GM12878 (cell line): ENCODE results near the gene PTRH2. TPM values are rescaled to one million over a fixed set of nuclear protein-coding genes. Genes with fewer than 3 reads are reported as not detected.
A peak's percentile ranks its signal among the peaks of the same experiment; 100 is the strongest.

Experiments
- ATAC-seq: fragments of 200-7000 bp; cut with Tn5 transposase; 3 replicates; pipeline ENCODE4 v1.9.1; 2020; ENCODE audit warnings: mild to moderate bottlenecking, moderate library complexity
- BruUV-seq: library from RNA; stranded (reverse); fragments of 400-500 nt; replicated peaks from 2 replicates; lab custom pipeline; 2021; lab: Mats Ljungman, UMichigan
- CTCF ChIA-PET: fragments of 300-600 bp; sonication (Branson Sonifier 250); formaldehyde crosslinking; extraction: SDS; loops from one replicate; lab custom pipeline; 2021; ENCODE audit warnings: inconsistent platforms; lab: Yijun Ruan, JAX
- POLR2A ChIA-PET: fragments of 350-600 bp; formaldehyde crosslinking; extraction: SDS; loops from one replicate; lab custom pipeline; 2021; ENCODE audit warnings: inconsistent platforms; lab: Charles Lee
- RAD21 ChIA-PET: fragments of 300-600 bp; sonication (Branson Sonifier 250); formaldehyde crosslinking; loops from one replicate; lab custom pipeline; 2023; ENCODE audit warnings: antibody characterized with exemption; ENCODE audit not compliant: unreplicated experiment; lab: Charles Lee
- SMC1A ChIA-PET: fragments of 300-600 bp; sonication (Branson Sonifier 250); formaldehyde crosslinking; loops from one replicate; lab custom pipeline; 2023; ENCODE audit not compliant: unreplicated experiment, uncharacterized antibody; lab: Charles Lee
- DNase-seq: peaks from one replicate; pipeline ENCODE4 v3.0.0-alpha.2; 2011; ENCODE audit warnings: low read depth, low spot score
- FAIRE-seq: peaks from 3 replicates; lab custom pipeline; 2011; peaks lifted over from hg19 to GRCh38; lab: Jason Lieb, UNC
- H2AFZ ChIP-seq: 2 replicates; pipeline ENCODE4 v1.6.0; 2011; ENCODE audit warnings: low read depth, low read length, control low read depth; ENCODE audit not compliant: control insufficient read depth
- H3K27ac ChIP-seq: 2 replicates; pipeline ENCODE4 v1.5.1; 2011; ENCODE audit warnings: control low read depth; ENCODE audit not compliant: control insufficient read depth, insufficient read depth
- H3K27me3 ChIP-seq, 2 experiments: replicated peaks in 1 of 2; 2 replicates each; pipeline versions ENCODE4 v1.6.0 to v1.6.1; 2011; ENCODE audit warnings: low read length in 1 of 2; ENCODE audit not compliant: control insufficient read depth in 2 of 2, insufficient read depth in 2 of 2
- H3K36me3 ChIP-seq, 2 experiments: 2 replicates each; pipeline ENCODE4 v1.5.1; 2011; ENCODE audit warnings: low read length in 1 of 2; ENCODE audit not compliant: control insufficient read depth in 2 of 2, insufficient read depth in 2 of 2
- H3K4me1 ChIP-seq: 2 replicates; pipeline ENCODE4 v1.6.1; 2011; ENCODE audit warnings: mild to moderate bottlenecking, low read length, moderate library complexity, mixed read lengths; ENCODE audit not compliant: control insufficient read depth, insufficient read depth
- H3K4me2 ChIP-seq: 2 replicates; pipeline ENCODE4 v1.6.0; 2011; ENCODE audit warnings: control low read depth; ENCODE audit not compliant: control insufficient read depth, insufficient read depth
- H3K4me3 ChIP-seq: fragments of 200-600 bp; sonication (generic); 2 replicates; pipeline ENCODE4 v1.5.1; 2016
- H3K79me2 ChIP-seq: 2 replicates; pipeline ENCODE4 v1.6.0; 2011; ENCODE audit warnings: low read length; ENCODE audit not compliant: control insufficient read depth, insufficient read depth
- H3K9ac ChIP-seq: 2 replicates; pipeline ENCODE4 v1.8.0; 2011; ENCODE audit warnings: low read length, control low read depth, mixed read lengths; ENCODE audit not compliant: control insufficient read depth, insufficient read depth
- H3K9me3 ChIP-seq: replicated peaks from 3 replicates; pipeline ENCODE4 v1.5.1; 2011; ENCODE audit warnings: mild to moderate bottlenecking, low read length; ENCODE audit not compliant: control insufficient read depth, insufficient read depth
- H4K20me1 ChIP-seq: 2 replicates; pipeline ENCODE4 v1.6.0; 2011; ENCODE audit not compliant: control insufficient read depth, insufficient read depth
- FOXK2 ChIP-seq: fragments of 450-650 bp; IDR thresholded peaks from 2 replicates; pipeline ENCODE4 v1.6.1; 2017; ENCODE audit warnings: mild to moderate bottlenecking, moderate library complexity
- NFXL1 ChIP-seq: fragments of 450-650 bp; IDR thresholded peaks from 2 replicates; pipeline ENCODE4 v1.6.1; 2017; ENCODE audit warnings: antibody characterized with exemption, mild to moderate bottlenecking, borderline replicate concordance
- NFYA ChIP-seq: IDR thresholded peaks from 2 replicates; pipeline ENCODE4 v1.6.1; 2011; ENCODE audit warnings: low read depth, mild to moderate bottlenecking, low read length, improper control_type of control experiment, borderline replicate concordance
- POLR2A ChIP-seq: IDR thresholded peaks from 2 replicates; pipeline ENCODE4 v1.6.1; 2011; ENCODE audit warnings: low read depth, mild to moderate bottlenecking, low read length
- WGBS: methylation state at CpG from one replicate; pipeline ENCODE4 v1.1.6; 2016; ENCODE audit warnings: low lambda C conversion rate; ENCODE audit not compliant: insufficient replicate concordance, insufficient coverage; ENCODE audit errors: missing lambda C conversion rate; 5-methylcytosine and 5-hydroxymethylcytosine counted together
- in situ Hi-C: fragments of 300-500 bp; cut with MboI; formaldehyde crosslinking; loops from 9 replicates; pipeline ENCODE4 v1.14.3; 2018; ENCODE audit warnings: mixed read lengths
- intact Hi-C: fragments of 100-400 bp; cut with micrococcal nuclease; formaldehyde crosslinking; loops from one replicate; pipeline ENCODE4 v1.14.2; 2022; ENCODE audit not compliant: unreplicated experiment
- polyA plus RNA-seq, 11 experiments: library from polyadenylated mRNA; depleted of rRNA in 4 of 11; unstranded in 6 of 11; stranded (reverse) in 5 of 11; fragments of >200 nt; fragmentation: Nextera tagmentation in 4 of 11; fragmentation: Illumina TruSeq in 1 of 11; extraction: Ambion mirVana in 4 of 11; extraction: Trizol in 1 of 11; gene quantifications; 1 replicate in 1 of 11; 2 replicates in 10 of 11; pipeline versions ENCODE4 v1.2.1 to v1.2.3, GENCODE V29; 2011 to 2016; ENCODE audit warnings: inconsistent platforms in 2 of 11, missing spikeins in 2 of 11, low read depth in 1 of 11
- total RNA-seq, 4 experiments: library from RNA; depleted of rRNA in 3 of 4; stranded (reverse); fragments of >200 nt in 3 of 4; fragmentation: Illumina TruSeq in 1 of 4; extraction: Trizol in 1 of 4; gene quantifications; 2 replicates each; pipeline versions ENCODE4 v1.2.1 to v1.2.3, GENCODE V29; 2013 to 2021

PTRH2 gene
- total and polyA plus RNA-seq, 10 of the 15 experiments (the other 5 are each of a cell fraction or from before 2014, with no cell fraction given) = 37.7 to 156 (median 63.4) TPM

DNA sequence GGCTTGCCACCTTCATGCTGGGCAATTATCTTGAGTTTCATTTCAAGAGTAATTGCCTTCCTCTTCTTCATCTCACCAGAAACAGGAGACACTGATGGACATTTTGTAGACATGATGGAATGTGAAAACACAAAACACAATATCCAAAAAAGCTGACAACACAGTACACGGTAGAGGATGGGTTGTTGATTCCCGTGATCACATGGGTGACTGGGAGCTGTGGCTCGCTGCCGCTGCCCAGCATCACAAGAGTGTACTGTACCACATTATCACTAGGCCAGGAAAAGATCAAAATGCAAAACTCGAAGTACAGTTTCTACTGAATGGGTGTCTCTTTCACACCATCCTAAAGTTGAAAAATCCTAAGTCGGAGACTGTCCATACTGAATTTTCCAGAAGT lies 7.4 kb downstream of the PTRH2 start:
- 76% methylated on average over 6 of the region's 6 CpGs for WGBS
- POLR2A ChIA-PET = no interaction called here
- no peaks in the 10 kb centered on the region; the same call in 1 of the 2 replicates for H4K20me1 ChIP-seq
- no peak for TF ChIP-seq FOXK2
- peak; percentile 40; the same call in 1 of the 2 replicates for TF ChIP-seq POLR2A
- TF ChIP-seq, all 136 proteins: peak for 1
- SMC1A ChIA-PET = no interaction called here
- H3K4me2 ChIP-seq = no peak overlapping the region
- FAIRE-seq = no peak
- peaks cover 6 to 25% of the 10 kb centered on the region in 2 experiments for H3K36me3 ChIP-seq
- H3K79me2 ChIP-seq = peaks cover 83% of the 10 kb centered on the region
- no peaks in the 10 kb centered on the region for H3K27me3 ChIP-seq
- H2AFZ ChIP-seq = no peak overlapping the region
- no peak overlapping the region for H3K9ac ChIP-seq
- no peaks in the 10 kb centered on the region for H3K9me3 ChIP-seq
- no peak overlapping the region for H3K27ac ChIP-seq
- in situ Hi-C loops (no loop called here), intact Hi-C loops (no loop called here)
- peaks cover 10% of the 10 kb centered on the region for H3K4me1 ChIP-seq
- RAD21 ChIA-PET = no interaction called here
- CTCF ChIA-PET = interaction anchor here (1.3 kb wide), 1 partner anchor 17 kb away, joined by 3 read pairs; no protein-coding TSS in a partner anchor
- no peak for ATAC-seq
- BruUV-seq = no TSS peak
- no peak for DNase-seq
- H3K4me3 ChIP-seq = no peak overlapping the region

DNA sequence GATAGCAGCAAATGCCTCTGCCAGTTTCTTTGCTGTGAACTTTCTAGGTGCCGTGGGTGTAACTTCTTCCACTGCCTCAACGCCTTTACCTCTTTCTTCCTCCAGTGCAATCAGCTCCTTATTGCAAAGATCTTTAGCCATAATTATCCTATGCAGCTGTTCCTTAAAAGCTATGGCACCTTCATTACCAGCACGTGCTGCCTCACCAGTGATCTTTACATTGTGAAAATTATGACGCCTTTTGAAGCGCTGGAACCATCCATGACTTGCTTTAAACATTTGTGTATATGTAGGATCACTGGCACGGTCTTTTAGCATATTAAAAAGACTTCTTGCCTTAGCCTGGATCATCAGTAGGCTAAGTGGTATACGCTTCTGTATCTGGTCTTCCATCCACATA lies 8.0 kb downstream of the PTRH2 start:
- FAIRE-seq = no peak
- no peaks in the 10 kb centered on the region; the same call in 1 of the 2 replicates for H4K20me1 ChIP-seq

More for the DNA sequence above, 8.0 kb downstream of the PTRH2 start:
- H3K79me2 ChIP-seq = peaks cover 77% of the 10 kb centered on the region
- 100% methylated on average over 7 of the region's 7 CpGs for WGBS
- no peaks in the 10 kb centered on the region for H3K27me3 ChIP-seq
- peaks cover 9 to 25% of the 10 kb centered on the region in 2 experiments for H3K36me3 ChIP-seq
- POLR2A ChIA-PET = no interaction called here
- DNase-seq = no peak
- TF ChIP-seq NFXL1 (0 out of 2 replicates have a peak, but pooled peaks have one; percentile 22), NFYA (no peak)
- TF ChIP-seq, all 136 proteins: peak for 1
- no peak overlapping the region for H3K4me2 ChIP-seq
- no peak overlapping the region for H2AFZ ChIP-seq
- in situ Hi-C loops (no loop called here), intact Hi-C loops (no loop called here)
- ChIA-PET SMC1A (no interaction called here), CTCF (no interaction called here), RAD21 (no interaction called here)
- H3K9me3 ChIP-seq = no peaks in the 10 kb centered on the region
- no peak overlapping the region for H3K27ac ChIP-seq
- BruUV-seq = no TSS peak
- ATAC-seq = no peak
- H3K4me1 ChIP-seq = peaks cover 10% of the 10 kb centered on the region
- no peak overlapping the region for H3K4me3 ChIP-seq
- no peak overlapping the region for H3K9ac ChIP-seq
